NOMO-1 (cell line): Measurements from ENCODE around the gene METTL26.

ENCODE experiments used
- DNase-seq, 2 experiments: peaks; one replicate each; lab custom pipeline; 2025; ENCODE audit not compliant: unreplicated experiment in 2 of 2; lab: John Stamatoyannopoulos, UW

METTL26 gene

GRCh38 chr16:660459-661183 is 24.5 kb upstream of the METTL26 start:
- peak; percentile 79 to 86 for DNase-seq

GRCh38 chr16:660132-660458 is 24.0 kb upstream of the METTL26 start:
- DNase-seq: no peak

- no peak for DNase-seq
These were observed 23.5 kb upstream of the METTL26 start for GRCh38 chr16:659618-660017.

- no peak for DNase-seq
These were observed 22.8 kb upstream of the METTL26 start for GRCh38 chr16:658679-659571.

GRCh38 chr16:657487-657886 is 21.4 kb upstream of the METTL26 start:
- DNase-seq: no peak

- no peak for DNase-seq
These were observed 17.9 kb upstream of the METTL26 start for GRCh38 chr16:654034-654433.

GRCh38 chr16:652454-653305 is 16.6 kb upstream of the METTL26 start:
- DNase-seq: no peak

GRCh38 chr16:651844-652243 is 15.7 kb upstream of the METTL26 start:
- DNase-seq: no peak

- no peak for DNase-seq
These were observed 13.5 kb upstream of the METTL26 start for GRCh38 chr16:649631-650030.

GRCh38 chr16:648781-649589 is 12.9 kb upstream of the METTL26 start, which contains the start of gene WDR90:
TSS of gene WDR90 (plus strand) at chr16:649365. CDS start at chr16:649417, 52 bp downstream.
- DNase-seq: peak; percentile 90 to 91

- peak; percentile 44 to 46 for DNase-seq
These were observed 12.1 kb upstream of the METTL26 start for GRCh38 chr16:648071-648780.

- no peak for DNase-seq
These were observed 11.2 kb upstream of the METTL26 start for GRCh38 chr16:647173-647902.

GRCh38 chr16:646679-647172 is 10.6 kb upstream of the METTL26 start:
- DNase-seq: no peak

GRCh38 chr16:645852-646678 is 10.0 kb upstream of the METTL26 start:
- DNase-seq: no peak

- DNase-seq: no peak
These were observed 8.5 kb upstream of the METTL26 start for GRCh38 chr16:644556-644955.

GRCh38 chr16:643050-643368 is 6.9 kb upstream of the METTL26 start:
- DNase-seq: no peak

GRCh38 chr16:642189-643049 is 6.3 kb upstream of the METTL26 start:
- peak; percentile 31 to 56 for DNase-seq
